Natural killer cell (primary cell): Measurements from ENCODE around the gene LITAFD. TPM values are rescaled to one million over a fixed set of nuclear protein-coding genes. Genes with fewer than 3 reads are reported as not detected.
A peak's percentile ranks its signal among the peaks of the same experiment; 100 is the strongest.

Source experiments
- ATAC-seq, 3 donors: fragments of 150-1000 bp in 2 of 3; fragments of 200-7000 bp in 1 of 3; cut with Tn5 transposase; 1 replicate in 1 of 3; 2 replicates in 2 of 3; pipeline ENCODE4 v1.10.0; 2021; ENCODE audit warnings: mild to moderate bottlenecking in 2 of 3, moderate library complexity in 2 of 3
- DNase-seq, 2 donors: peaks; one replicate each; pipeline versions ENCODE4 v3.0.0 to v3.0.0-alpha.2; 2013 to 2021; ENCODE audit warnings: mixed read lengths in 1 of 2
- H3K27ac ChIP-seq: one replicate; pipeline ENCODE4 v1.5.1; 2013; ENCODE audit warnings: mild to moderate bottlenecking, low read length
- H3K27me3 ChIP-seq: one replicate; pipeline ENCODE4 v1.6.1; 2013; ENCODE audit warnings: low read length; ENCODE audit not compliant: control insufficient read depth, insufficient read depth
- H3K36me3 ChIP-seq: one replicate; pipeline ENCODE4 v1.6.1; 2013; ENCODE audit warnings: low read length; ENCODE audit not compliant: control insufficient read depth, insufficient read depth
- H3K4me1 ChIP-seq: one replicate; pipeline ENCODE4 v1.6.1; 2013; ENCODE audit warnings: low read length; ENCODE audit not compliant: control insufficient read depth, insufficient read depth
- H3K4me3 ChIP-seq: one replicate; pipeline ENCODE4 v1.5.1; 2013; ENCODE audit warnings: low read length
- H3K9me3 ChIP-seq: one replicate; pipeline ENCODE4 v1.6.1; 2013; ENCODE audit warnings: low read length; ENCODE audit not compliant: control insufficient read depth, insufficient read depth
- H3K27ac Mint-ChIP-seq, 2 donors: one replicate each; pipeline ENCODE4 v1.8.0; 2022; ENCODE audit warnings: mild to moderate bottlenecking in 2 of 2, mixed read lengths in 2 of 2, moderate library complexity in 1 of 2
- H3K27me3 Mint-ChIP-seq, 2 donors: one replicate each; pipeline ENCODE4 v1.8.0; 2022; ENCODE audit warnings: low read depth in 2 of 2, mixed read lengths in 2 of 2
- H3K36me3 Mint-ChIP-seq: one replicate; pipeline ENCODE4 v1.8.0; 2022; ENCODE audit warnings: mixed read lengths
- H3K4me1 Mint-ChIP-seq, 2 donors: one replicate each; pipeline ENCODE4 v1.8.0; 2022; ENCODE audit warnings: mixed read lengths in 2 of 2
- H3K4me3 Mint-ChIP-seq: one replicate; pipeline ENCODE4 v1.8.0; 2022; ENCODE audit warnings: mild to moderate bottlenecking, moderate library complexity, mixed read lengths
- H3K9me3 Mint-ChIP-seq, 2 donors: one replicate each; pipeline ENCODE4 v1.8.0; 2022; ENCODE audit warnings: mixed read lengths in 2 of 2
- CTCF ChIP-seq: fragments of 200-600 bp; IDR thresholded peaks from one replicate; pipeline ENCODE4 v1.8.0; 2022; ENCODE audit warnings: antibody characterized with exemption
- WGBS: methylation state at CpG from one replicate; pipeline ENCODE4 v1.1.7; 2013; ENCODE audit warnings: missing lambda C conversion rate; ENCODE audit not compliant: insufficient coverage; 5-methylcytosine and 5-hydroxymethylcytosine counted together
- intact Hi-C: fragments of 100-400 bp; cut with micrococcal nuclease; formaldehyde crosslinking; loops from one replicate; pipeline ENCODE4 v1.14.2; 2022
- total RNA-seq, 4 donors: library from RNA; stranded (reverse); fragments of 120-200 nt in 1 of 4; gene quantifications; one replicate each; pipeline versions ENCODE4 v1.2.3 to v1.2.4, GENCODE V29; 2013 to 2022

Gene LITAFD
- total RNA-seq, 3 donors from 2014 or later (not counting 1 experiment from before 2014, with no cell fraction given) = 0.21 to 1.1 (median 0.29) TPM

- Mint-ChIP-seq H3K27ac (peak overlapping the region in 1 of 2 donors; percentile 58), H3K9me3 (no peaks in the 10 kb centered on the region), H3K27me3 (no peaks in the 10 kb centered on the region), H3K4me1 (peaks cover 21 to 35% of the 10 kb centered on the region in 2 donors), H3K36me3 (no peaks in the 10 kb centered on the region), H3K4me3 (no peak overlapping the region)
- no peak for TF ChIP-seq CTCF
- intact Hi-C loops = no loop called here
- Histone ChIP-seq H3K36me3 (peaks cover 36% of the 10 kb centered on the region), H3K27me3 (no peaks in the 10 kb centered on the region), H3K4me3 (no peak overlapping the region), H3K27ac (no peak overlapping the region), H3K9me3 (no peaks in the 10 kb centered on the region), H3K4me1 (peaks cover 4% of the 10 kb centered on the region)
- DNase-seq (no peak), ATAC-seq (no peak)
- 96% methylated on average over 11 of the region's 11 CpGs for WGBS
Observed at GRCh38 chr16:8855051-8855786, 26.9 kb upstream of the LITAFD start.

GRCh38 chr16:8855972-8856371 lies 26.2 kb upstream of the LITAFD start:
- no peak overlapping the region for H3K4me3 ChIP-seq
- H3K36me3 ChIP-seq = peaks cover 36% of the 10 kb centered on the region
- no peaks in the 10 kb centered on the region for H3K27me3 ChIP-seq
- ATAC-seq = no peak
- WGBS = 71% methylated on average over 4 of the region's 5 CpGs
- TF ChIP-seq CTCF = no peak
- no peaks in the 10 kb centered on the region for H3K4me1 ChIP-seq
- Mint-ChIP-seq H3K36me3 (no peaks in the 10 kb centered on the region), H3K27ac (peak overlapping the region in 1 of 2 donors; percentile 56), H3K4me1 (peaks cover 13 to 29% of the 10 kb centered on the region in 2 donors), H3K4me3 (no peak overlapping the region), H3K9me3 (no peaks in the 10 kb centered on the region), H3K27me3 (no peaks in the 10 kb centered on the region)
- no peak overlapping the region for H3K27ac ChIP-seq
- intact Hi-C loops = no loop called here
- DNase-seq = no peak
- H3K9me3 ChIP-seq = no peaks in the 10 kb centered on the region

- H3K4me3 ChIP-seq = no peak overlapping the region
- peaks cover 18 to 35% of the 10 kb centered on the region in 2 donors for H3K4me1 Mint-ChIP-seq
- no peaks in the 10 kb centered on the region for H3K4me1 ChIP-seq
- H3K36me3 ChIP-seq = peaks cover 29% of the 10 kb centered on the region
- WGBS = 92% methylated on average over 31 of the region's 31 CpGs
- peak overlapping the region in 1 of 2 donors; percentile 33 for H3K27ac Mint-ChIP-seq
- no peak for DNase-seq
- H3K27me3 Mint-ChIP-seq = no peaks in the 10 kb centered on the region
- ATAC-seq = no peak
- no peak overlapping the region for H3K4me3 Mint-ChIP-seq
- no peak overlapping the region for H3K27ac ChIP-seq
- no peak for TF ChIP-seq CTCF
- intact Hi-C loops = no loop called here
- H3K9me3 ChIP-seq = no peaks in the 10 kb centered on the region
- H3K36me3 Mint-ChIP-seq = no peaks in the 10 kb centered on the region
- H3K27me3 ChIP-seq = no peaks in the 10 kb centered on the region
- H3K9me3 Mint-ChIP-seq = no peaks in the 10 kb centered on the region
Observed at GRCh38 chr16:8858994-8859912, 22.9 kb upstream of the LITAFD start.
